Heart right ventricle (tissue), 16 donors: ENCODE measurements around the gene GNPTG. TPM values are rescaled to one million over a fixed set of nuclear protein-coding genes. Genes with fewer than 3 reads are reported as not detected.

ENCODE experiments used
- ATAC-seq, 8 donors: fragments of 200-7000 bp; cut with Tn5 transposase; one replicate each; pipeline ENCODE4 v1.9.1; 2020; ENCODE audit warnings: mild to moderate bottlenecking in 8 of 8, moderate library complexity in 8 of 8, moderate number of reproducible peaks in 1 of 8
- DNase-seq, 2 donors: peaks; one replicate each; pipeline ENCODE4 v3.0.0-alpha.2; 2020
- H3K27ac ChIP-seq, 10 donors: fragments of 200-600 bp; sonication (generic) in 2 of 10; one replicate each; pipeline versions ENCODE4 v1.5.0 to v1.8.0; 2020 to 2022; ENCODE audit warnings: mild to moderate bottlenecking in 3 of 10
- H3K27me3 ChIP-seq, 7 donors: fragments of 200-600 bp; one replicate each; pipeline ENCODE4 v1.8.0; 2021 to 2022; ENCODE audit warnings: mild to moderate bottlenecking in 2 of 7
- H3K36me3 ChIP-seq, 9 donors: fragments of 200-600 bp; sonication (generic) in 1 of 9; one replicate each; pipeline versions ENCODE4 v1.5.0 to v1.8.0; 2020 to 2022; ENCODE audit warnings: mild to moderate bottlenecking in 2 of 9
- H3K4me1 ChIP-seq, 9 donors: fragments of 200-600 bp; sonication (generic) in 1 of 9; one replicate each; pipeline versions ENCODE4 v1.5.0 to v1.8.0; 2020 to 2022; ENCODE audit warnings: mild to moderate bottlenecking in 4 of 9
- H3K4me3 ChIP-seq, 10 donors: fragments of 200-600 bp; sonication (generic) in 2 of 10; one replicate each; pipeline versions ENCODE4 v1.5.0 to v1.8.0; 2020 to 2022; ENCODE audit warnings: mild to moderate bottlenecking in 7 of 10, moderate library complexity in 2 of 10
- H3K9me3 ChIP-seq, 11 donors: fragments of 200-600 bp in 10 of 11; sonication (generic) in 2 of 11; one replicate each; pipeline versions ENCODE4 v1.5.0 to v1.8.0; 2013 to 2022; ENCODE audit warnings: mild to moderate bottlenecking in 2 of 11, control low read depth in 1 of 11, moderate library complexity in 1 of 11
- CTCF ChIP-seq, 9 donors: fragments of 200-600 bp; sonication (generic) in 2 of 9; IDR thresholded peaks; one replicate each; pipeline versions ENCODE4 v1.5.0 to v1.8.0; 2021 to 2022; ENCODE audit warnings: antibody characterized with exemption in 9 of 9, mild to moderate bottlenecking in 5 of 9, moderate library complexity in 1 of 9
- WGBS, 2 donors: extraction: QIAGEN DNeasy Blood & Tissue Kit; methylation state at CpG; one replicate each; pipeline ENCODE4 v1.1.7; 2013; ENCODE audit warnings: inconsistent platforms in 1 of 2; 5-methylcytosine and 5-hydroxymethylcytosine counted together
- intact Hi-C, 10 donors: fragments of 100-400 bp; cut with DNase I; formaldehyde crosslinking; loops; one replicate each; pipeline versions ENCODE4 v1.11.1 to v1.14.2; 2022
- polyA plus RNA-seq, 2 donors: library from polyadenylated mRNA; stranded (reverse); fragments of 200-250 nt; gene quantifications; one replicate each; pipeline ENCODE4 v1.2.3, GENCODE V29; 2013
- total RNA-seq, 10 donors: library from RNA; stranded (reverse); fragmentation: NEBNext Ultra II Directional in 3 of 10; extraction: Animal tissue kit (Norgen Biotek cat#: 25700) in 3 of 10; gene quantifications; one replicate each; pipeline versions ENCODE4 v1.2.1 to v1.2.4, GENCODE V29; 2021 to 2023
- donor health status: Arrhythmogenic right ventricular cardiomyopathy.
- donor health status: ischemic (EF 13 %, LVEDD 7.1; RV severe dilation, severe dysfunction).
- donor health status: healthy with polysubstance abuse.
- donor health status: DM: no; HTN: yes; CAD: no.
- donor health status: DM: no; HTN: no; CAD: no.
- donor health status: ischemic (EF 25% LVEDD 6.9; RV normal size, moderate dysfunction).
- donor health status: ischemic (EF 25% LVEDD 5.7; RV mildly dilated, moderate dysfunction).
- donor health status: healthy.
- donor health status: DM: yes; HTN: yes; CAD: no.
- donor health status: Ischemic cardiomyopathy.
- donor health status: ischemic (EF 35%, LVEDD 5.7; RV mildly dilated, moderate dysfunction).
- donor health status: nonischemic (EF 11% LVEDD 7.7; RV severe dilation, severe dysfunction).
- donor health status: DM: yes; HTN: yes; CAD: no.
- donor health status: PGD.
- donor health status: ischemic (EF 29% LVEDD 5.4; RV normal size, mild dysfunction).
- donor health status: nonischemic (EF 23%, LVEDD 6.1; RV moderate dilation, normal function).

The GNPTG gene
- total and polyA plus RNA-seq, 12 donors, result 24.8 to 56.3 (median 31.8) TPM

GRCh38 chr16:1310832-1311200 is 40.9 kb upstream of the GNPTG start:
- Histone ChIP-seq H3K27me3 (no peaks in the 10 kb centered on the region), H3K36me3 (peaks cover 0 to 40% (median 18%) of the 10 kb centered on the region in 9 donors), H3K4me1 (peaks cover 21 to 45% (median 35%) of the 10 kb centered on the region in 9 donors), H3K9me3 (no peaks in the 10 kb centered on the region), H3K4me3 (peak overlapping the region; percentile 60 to 99 (median 84)), H3K27ac (peak overlapping the region in 9 of 10 donors; percentile 70 to 100 (median 85))
- WGBS, 2 donors, result 2 to 3% methylated on average over 14 of the region's 14 CpGs
- no peak for DNase-seq
- intact Hi-C loops, result loop anchor here in 2 of 10 donors (5.0 to 10.0 kb wide), 3 partner anchors 41 to 101 kb away; partner anchors contain the start of genes GNPTG (in 1 of the 2), TSR3 (in 1 of the 2) and UNKL (in 1 of the 2)
- ATAC-seq, result no peak
- TF ChIP-seq CTCF (IDR thresholded peaks at IDR 0.05), result no peak

GRCh38 chr16:1311212-1311737 is 40.5 kb upstream of the GNPTG start:
- DNase-seq (no peak), ATAC-seq (peak in 3 of 8 donors; percentile 0 to 3 (median 3))
- H3K4me1 ChIP-seq, result peaks cover 21 to 45% (median 35%) of the 10 kb centered on the region in 9 donors
- H3K27ac ChIP-seq, result peak overlapping the region; percentile 69 to 100 (median 84)
- H3K9me3 ChIP-seq, result no peaks in the 10 kb centered on the region
- H3K27me3 ChIP-seq, result no peaks in the 10 kb centered on the region
- WGBS, 2 donors, result 11 to 17% methylated on average over 13 of the region's 13 CpGs
- TF ChIP-seq CTCF (IDR thresholded peaks at IDR 0.05), result no peak
- H3K4me3 ChIP-seq, result peak overlapping the region; percentile 60 to 99 (median 84)
- H3K36me3 ChIP-seq, result peaks cover 0 to 44% (median 23%) of the 10 kb centered on the region in 9 donors
- intact Hi-C loops, result loop anchor here in 2 of 10 donors (5.0 to 10.0 kb wide), 3 partner anchors 41 to 101 kb away; partner anchors contain the start of genes GNPTG (in 1 of the 2), TSR3 (in 1 of the 2) and UNKL (in 1 of the 2)

- peak overlapping the region; percentile 69 to 100 (median 84) for H3K27ac ChIP-seq
- no peak for TF ChIP-seq CTCF (IDR thresholded peaks at IDR 0.05)
- intact Hi-C loops, result loop anchor here in 2 of 10 donors (5.0 to 10.0 kb wide), 3 partner anchors 40 to 100 kb away; partner anchors contain the start of genes GNPTG (in 1 of the 2), TSR3 (in 1 of the 2) and UNKL (in 1 of the 2)
- ATAC-seq (peak in 7 of 8 donors; percentile 13 to 60 (median 45)), DNase-seq (peak; percentile 35 to 42)
- no peaks in the 10 kb centered on the region for H3K9me3 ChIP-seq
- WGBS, 2 donors, result 14 to 15% methylated on average over 33 to 35 of the region's 35 CpGs
- H3K4me3 ChIP-seq, result peak overlapping the region in 9 of 10 donors; percentile 77 to 99 (median 87)
- peaks cover 0 to 50% (median 28%) of the 10 kb centered on the region in 9 donors for H3K36me3 ChIP-seq
- H3K4me1 ChIP-seq, result peaks cover 21 to 45% (median 35%) of the 10 kb centered on the region in 9 donors
- H3K27me3 ChIP-seq, result no peaks in the 10 kb centered on the region
These were observed 39.8 kb upstream of the GNPTG start for GRCh38 chr16:1311738-1312466.

GRCh38 chr16:1312467-1312816 is 39.3 kb upstream of the GNPTG start:
- Histone ChIP-seq H3K9me3 (no peaks in the 10 kb centered on the region), H3K27me3 (no peaks in the 10 kb centered on the region), H3K27ac (peak overlapping the region in 8 of 10 donors; percentile 70 to 100 (median 90)), H3K36me3 (peaks cover 0 to 56% (median 33%) of the 10 kb centered on the region in 9 donors), H3K4me3 (peak overlapping the region in 8 of 10 donors; percentile 77 to 99 (median 88)), H3K4me1 (peaks cover 21 to 45% (median 35%) of the 10 kb centered on the region in 9 donors)
- ATAC-seq (no peak), DNase-seq (no peak)
- intact Hi-C loops, result loop anchor here in 2 of 10 donors (5.0 to 10.0 kb wide), 3 partner anchors 40 to 100 kb away; partner anchors contain the start of genes GNPTG (in 1 of the 2), TSR3 (in 1 of the 2) and UNKL (in 1 of the 2)
- 68 to 73% methylated on average over 16 of the region's 16 CpGs for WGBS, 2 donors
- TF ChIP-seq CTCF (IDR thresholded peaks at IDR 0.05), result no peak
